ENCODE data around the gene POLR3E. TPM values are rescaled to one million over a fixed set of nuclear protein-coding genes. Genes with fewer than 3 reads are reported as not detected.

POLR3E gene, protein sequence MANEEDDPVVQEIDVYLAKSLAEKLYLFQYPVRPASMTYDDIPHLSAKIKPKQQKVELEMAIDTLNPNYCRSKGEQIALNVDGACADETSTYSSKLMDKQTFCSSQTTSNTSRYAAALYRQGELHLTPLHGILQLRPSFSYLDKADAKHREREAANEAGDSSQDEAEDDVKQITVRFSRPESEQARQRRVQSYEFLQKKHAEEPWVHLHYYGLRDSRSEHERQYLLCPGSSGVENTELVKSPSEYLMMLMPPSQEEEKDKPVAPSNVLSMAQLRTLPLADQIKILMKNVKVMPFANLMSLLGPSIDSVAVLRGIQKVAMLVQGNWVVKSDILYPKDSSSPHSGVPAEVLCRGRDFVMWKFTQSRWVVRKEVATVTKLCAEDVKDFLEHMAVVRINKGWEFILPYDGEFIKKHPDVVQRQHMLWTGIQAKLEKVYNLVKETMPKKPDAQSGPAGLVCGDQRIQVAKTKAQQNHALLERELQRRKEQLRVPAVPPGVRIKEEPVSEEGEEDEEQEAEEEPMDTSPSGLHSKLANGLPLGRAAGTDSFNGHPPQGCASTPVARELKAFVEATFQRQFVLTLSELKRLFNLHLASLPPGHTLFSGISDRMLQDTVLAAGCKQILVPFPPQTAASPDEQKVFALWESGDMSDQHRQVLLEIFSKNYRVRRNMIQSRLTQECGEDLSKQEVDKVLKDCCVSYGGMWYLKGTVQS
- total RNA-seq = 61.7 TPM

DNA sequence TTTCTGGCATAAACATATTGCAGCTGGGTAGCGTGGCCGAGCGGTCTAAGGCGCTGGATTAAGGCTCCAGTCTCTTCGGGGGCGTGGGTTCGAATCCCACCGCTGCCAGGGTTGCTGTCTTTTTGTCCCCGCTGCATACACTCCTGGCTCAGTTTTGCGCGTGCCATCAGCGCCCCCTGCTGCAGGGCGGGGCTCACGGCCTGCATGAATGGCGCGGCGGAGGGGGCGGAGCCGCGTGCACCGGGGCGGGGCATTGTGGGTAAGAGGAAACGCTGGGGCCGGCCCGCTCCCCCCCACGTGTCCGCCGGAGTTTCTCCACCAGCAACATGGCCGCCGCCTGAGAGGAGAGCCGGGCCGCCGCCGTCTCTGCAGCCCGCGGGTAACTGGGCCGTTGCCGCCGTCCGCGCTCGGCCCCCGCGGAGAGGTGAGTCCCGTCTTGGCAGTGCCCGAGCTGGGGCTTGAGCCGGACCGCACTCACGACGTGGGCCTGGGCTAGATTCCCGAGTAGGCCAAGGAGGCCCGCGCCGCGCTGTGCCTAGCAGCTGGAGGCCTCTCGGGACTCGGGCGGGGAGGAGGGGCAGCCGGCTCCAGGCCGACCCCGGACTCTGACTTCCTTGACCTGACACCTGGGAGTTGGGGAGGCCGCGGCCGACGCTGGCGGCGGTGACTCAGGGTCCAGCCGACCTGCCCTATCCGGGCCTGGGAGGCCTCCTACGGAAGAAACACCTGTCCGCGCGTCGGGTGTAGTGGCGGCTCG, at the start of gene POLR3E:
Gene POLR3E, plus strand, starts transcription at position 296 of the 757 bp plus-strand sequence. CDS start 5,560 bp downstream, outside the sequence.
- DNase-seq (ENCODE audit: low read depth in 2 of 3, low spot score in 2 of 3) = peak; percentile 99 to 100 (median 99)

DNA sequence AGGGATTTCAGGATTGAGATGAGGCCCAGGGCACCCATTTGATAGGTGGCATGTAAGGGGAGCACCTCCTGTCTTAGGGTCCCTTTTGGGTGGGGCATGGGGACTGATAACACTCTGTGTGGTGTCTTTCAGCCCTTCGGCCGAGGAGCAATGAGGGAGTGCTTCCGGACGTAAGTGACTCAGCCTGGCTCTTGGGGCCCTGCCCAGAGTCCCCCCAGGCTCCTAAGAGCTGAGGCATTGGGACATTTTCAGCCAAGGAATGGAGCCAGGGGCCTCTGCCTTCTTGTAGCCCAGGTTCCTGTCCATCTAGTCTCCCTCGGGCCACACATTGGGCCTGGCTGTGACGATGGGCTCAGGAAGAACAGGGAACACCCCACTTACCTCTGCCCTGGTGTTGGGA, 46.7 kb upstream of the POLR3E start:
- DNase-seq (ENCODE audit: low read depth in 2 of 3, low spot score in 2 of 3) = no peak

DNA sequence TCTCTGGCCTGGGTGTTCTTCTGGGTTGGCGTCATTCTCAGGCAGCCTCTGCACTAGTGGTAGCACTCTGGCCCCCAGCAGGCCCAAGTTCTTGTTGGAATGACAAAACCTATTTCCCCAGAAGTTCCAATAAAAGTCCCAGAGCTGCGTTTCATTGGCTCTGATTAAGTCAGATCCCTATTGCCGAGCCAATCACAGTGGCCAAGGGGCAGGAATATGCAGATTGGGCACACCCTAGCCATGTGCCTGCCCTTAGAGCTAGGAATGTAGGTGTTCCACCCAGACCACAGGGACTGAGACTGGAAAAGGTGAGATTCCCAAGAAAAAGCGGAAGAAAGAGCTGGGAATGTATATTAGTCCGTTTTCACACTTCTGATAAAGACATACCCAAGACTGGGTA, 44.9 kb upstream of the POLR3E start:
- DNase-seq (ENCODE audit: low read depth in 2 of 3, low spot score in 2 of 3) = no peak

GRCh38 chr16:22253272-22253671, 43.9 kb upstream of the POLR3E start:
- DNase-seq (ENCODE audit: low read depth in 2 of 3, low spot score in 2 of 3) = no peak

DNA sequence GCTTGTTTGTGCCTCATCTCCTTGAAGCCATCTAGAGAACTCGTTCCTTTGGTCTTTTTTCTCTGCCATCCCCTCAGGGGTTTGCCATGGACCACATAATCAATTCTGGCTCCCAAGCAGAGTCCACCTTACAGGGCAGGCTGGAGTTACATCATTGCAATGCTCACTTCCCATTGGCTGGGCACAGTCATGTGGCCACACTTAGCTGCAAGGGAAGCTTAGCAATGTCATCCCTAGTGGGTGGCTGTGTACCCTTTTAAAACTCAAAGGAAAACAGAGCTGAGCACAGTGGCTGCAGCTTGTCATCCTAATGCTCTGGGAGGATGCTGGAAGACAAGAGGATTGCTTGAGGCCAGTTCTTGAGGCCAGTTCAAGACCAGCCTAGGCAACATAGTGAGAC, 41.9 kb upstream of the POLR3E start:
- peak in 1 of 3 donors; percentile 26 for DNase-seq (ENCODE audit: low read depth in 2 of 3, low spot score in 2 of 3)

- no peak for DNase-seq (ENCODE audit: low read depth in 2 of 3, low spot score in 2 of 3)
Observed at GRCh38 chr16:22257440-22257839, 39.8 kb upstream of the POLR3E start.

- DNase-seq (ENCODE audit: low read depth in 2 of 3, low spot score in 2 of 3) = no peak
Observed at GRCh38 chr16:22260490-22260889, 36.7 kb upstream of the POLR3E start.

DNA sequence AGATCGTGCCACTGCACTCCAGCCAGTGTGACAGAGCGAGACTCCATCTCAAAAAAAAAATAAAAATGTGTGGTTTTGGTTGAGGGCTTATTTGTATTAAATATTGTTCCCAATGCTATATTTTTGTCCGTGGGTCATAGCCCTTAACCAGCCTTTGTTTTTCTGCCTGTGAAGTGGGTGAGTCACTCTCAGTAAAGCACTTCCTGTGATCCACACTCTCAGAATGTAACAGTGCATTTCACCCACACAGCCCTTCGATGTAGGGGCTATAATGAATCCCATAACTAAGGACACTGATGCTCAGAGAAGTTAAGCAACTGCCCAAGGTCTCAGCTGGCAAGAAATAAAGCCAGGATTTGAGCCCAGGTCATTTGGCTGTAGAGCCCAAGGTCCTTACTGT, 34.7 kb upstream of the POLR3E start:
- no peak for DNase-seq (ENCODE audit: low read depth in 2 of 3, low spot score in 2 of 3)

- no peak for DNase-seq (ENCODE audit: low read depth in 2 of 3, low spot score in 2 of 3)
Observed at GRCh38 chr16:22264786-22265185, 32.4 kb upstream of the POLR3E start.

DNA sequence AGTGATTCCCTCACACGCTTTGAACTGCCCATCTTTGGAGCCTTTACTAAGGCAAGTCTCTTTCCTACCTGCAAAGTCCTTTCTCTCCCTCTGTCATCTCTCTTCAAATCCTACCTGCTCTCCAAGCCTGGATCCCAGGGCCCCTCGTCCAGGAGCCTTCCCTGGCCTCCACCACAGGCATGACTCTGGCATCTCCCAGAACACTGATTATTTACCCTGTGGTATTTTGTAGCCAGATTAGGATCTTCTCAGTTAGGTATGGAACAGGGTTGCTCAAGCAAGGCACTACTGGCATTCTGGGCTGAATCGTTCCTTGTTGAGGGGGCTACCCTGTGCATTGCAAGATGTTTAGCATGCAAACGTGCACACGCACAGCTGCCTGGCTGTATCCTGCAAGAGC, 31.9 kb upstream of the POLR3E start:
- DNase-seq (ENCODE audit: low read depth in 2 of 3, low spot score in 2 of 3) = no peak

GRCh38 chr16:22266546-22266945, 30.7 kb upstream of the POLR3E start:
- DNase-seq (ENCODE audit: low read depth in 2 of 3, low spot score in 2 of 3) = no peak

- no peak for DNase-seq (ENCODE audit: low read depth in 2 of 3, low spot score in 2 of 3)
Observed at GRCh38 chr16:22267764-22268163, 29.4 kb upstream of the POLR3E start.

DNA sequence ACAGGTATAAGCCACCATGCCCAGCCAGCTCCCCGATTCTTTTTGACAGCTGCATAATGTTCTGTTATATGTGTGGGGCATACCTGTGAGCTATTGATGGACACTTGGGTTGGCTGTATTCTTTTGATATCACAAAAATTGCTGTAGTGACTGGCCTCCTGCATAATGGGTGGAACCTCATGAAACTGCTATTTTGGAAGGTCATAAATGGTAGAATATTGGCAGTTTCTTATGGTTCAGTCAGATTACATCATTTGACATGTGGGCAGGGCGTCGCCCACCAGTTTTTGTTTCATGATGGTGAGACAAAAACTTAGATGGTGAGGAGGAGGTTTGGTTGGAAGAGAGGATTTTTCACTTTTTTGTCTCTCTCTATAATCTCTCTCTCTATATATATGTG, 26.7 kb upstream of the POLR3E start:
- DNase-seq (ENCODE audit: low read depth in 2 of 3, low spot score in 2 of 3) = no peak

DNA sequence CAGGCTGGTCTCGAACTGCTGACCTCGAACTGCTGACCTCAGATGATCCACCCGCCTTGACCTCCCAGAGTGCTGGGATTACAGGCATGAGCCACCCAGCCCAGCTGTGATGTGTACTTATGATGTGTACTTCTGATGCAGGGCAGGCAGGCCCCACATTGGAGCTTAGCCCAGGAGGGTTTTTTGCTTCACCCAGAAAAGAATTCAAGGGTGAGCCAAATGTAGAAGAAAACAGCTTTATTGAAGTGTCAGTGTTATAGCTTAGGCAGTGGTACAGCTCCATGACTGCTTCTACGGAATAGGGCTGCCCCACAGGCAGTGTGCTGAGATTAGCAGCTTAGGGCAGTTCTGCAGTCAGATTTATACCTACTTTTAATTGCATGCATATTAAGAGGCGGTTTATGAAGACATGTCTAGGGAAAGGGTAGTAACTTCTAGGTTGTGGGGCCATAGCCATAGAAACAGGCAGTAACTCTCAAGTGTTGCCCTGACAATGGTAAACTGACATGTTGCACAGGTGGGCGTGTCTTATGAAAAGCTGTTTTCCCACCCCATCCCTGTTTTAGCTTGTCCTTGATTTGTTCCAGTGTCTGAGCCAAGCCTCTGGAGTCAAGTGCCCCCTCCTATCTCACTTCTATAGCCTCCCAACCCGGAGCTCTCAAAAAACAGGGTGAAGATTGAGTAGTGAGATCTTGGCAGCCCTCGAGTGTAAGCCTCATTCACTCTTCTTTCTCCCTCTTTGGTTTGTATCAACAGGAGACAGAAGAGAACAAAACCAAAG, 24.1 kb upstream of the POLR3E start:
- DNase-seq (ENCODE audit: low read depth in 2 of 3, low spot score in 2 of 3) = no peak

- DNase-seq (ENCODE audit: low read depth in 2 of 3, low spot score in 2 of 3) = no peak
Observed at GRCh38 chr16:22274916-22275315, 22.3 kb upstream of the POLR3E start.

DNA sequence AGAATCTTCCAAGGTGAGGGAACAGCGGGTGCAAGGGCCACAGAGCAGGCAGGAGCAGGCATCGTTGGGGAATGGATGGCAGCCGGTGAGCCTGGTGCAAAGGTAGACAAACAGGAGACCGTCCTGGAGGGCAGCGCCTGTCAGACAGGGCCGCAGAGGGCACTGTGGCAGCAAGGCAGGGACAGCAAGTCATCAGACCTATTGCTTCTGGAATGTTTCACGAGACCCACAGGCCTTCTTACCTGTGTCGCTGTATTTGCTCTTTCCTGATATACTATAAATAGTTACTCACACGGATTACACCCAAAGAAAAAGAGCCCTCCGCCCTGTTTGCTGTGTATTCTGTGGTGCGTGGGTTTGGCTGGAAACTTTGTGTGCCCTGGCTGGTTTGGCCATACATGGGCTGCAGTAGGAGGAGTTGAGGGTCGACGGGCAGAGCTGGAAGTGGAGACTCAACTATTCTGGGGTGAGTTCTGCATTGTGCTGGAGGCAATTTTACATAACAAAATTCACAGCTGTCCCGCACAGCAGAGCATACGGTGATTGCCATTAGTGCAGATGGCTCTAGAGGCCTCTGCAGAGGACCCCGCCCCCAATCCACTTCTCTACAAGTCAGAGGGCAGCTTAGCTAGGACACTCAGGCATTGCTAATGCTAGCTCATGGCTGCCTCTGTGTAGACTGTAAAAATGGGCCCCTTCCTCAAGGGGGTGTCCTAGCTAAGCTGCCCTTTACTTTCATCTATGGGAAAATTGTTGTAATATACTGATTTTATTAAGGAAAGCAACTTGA, 18.6 kb upstream of the POLR3E start:
- no peak for DNase-seq (ENCODE audit: low read depth in 2 of 3, low spot score in 2 of 3)

GRCh38 chr16:22282254-22282892, 14.8 kb upstream of the POLR3E start:
- DNase-seq (ENCODE audit: low read depth in 2 of 3, low spot score in 2 of 3) = no peak

DNA sequence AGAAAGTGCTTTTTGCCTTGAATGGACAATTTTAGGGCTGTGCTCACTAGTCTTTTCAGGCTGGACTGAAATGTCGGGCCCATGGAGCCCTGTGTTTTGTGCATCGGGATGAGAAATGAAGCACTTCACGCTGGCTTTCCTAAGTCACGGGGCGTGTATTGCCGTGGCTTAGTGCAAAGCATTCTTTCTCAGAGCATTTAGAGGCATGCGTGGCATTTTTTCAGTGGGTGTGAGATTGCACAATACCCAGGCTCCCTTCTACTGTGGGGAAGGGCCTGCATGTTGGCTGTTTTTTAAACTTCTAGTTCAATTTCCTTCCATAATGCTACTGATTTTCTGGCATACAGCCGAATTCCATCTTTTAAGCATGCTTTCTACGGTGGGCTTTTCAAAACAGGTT, 12.6 kb upstream of the POLR3E start:
- DNase-seq (ENCODE audit: low read depth in 2 of 3, low spot score in 2 of 3) = no peak

DNA sequence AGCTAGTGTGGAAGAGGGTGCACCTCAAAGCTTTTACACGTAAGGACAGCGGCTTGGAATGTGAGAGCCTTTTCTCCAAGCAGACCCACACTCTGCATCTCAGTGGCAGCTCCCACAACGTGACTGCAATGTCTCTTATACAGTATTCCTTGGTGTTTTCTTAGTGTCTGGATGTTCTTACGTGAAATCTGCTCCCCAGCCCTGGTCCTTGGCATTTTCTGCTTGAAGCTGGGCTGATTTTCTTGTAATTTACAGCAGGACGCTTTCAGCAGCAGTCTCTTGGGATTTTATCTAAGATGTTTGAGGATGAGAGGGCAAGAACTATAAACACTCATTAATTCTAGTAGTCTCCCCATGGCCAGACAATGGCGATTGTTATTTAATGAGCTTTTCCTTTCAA, 12.1 kb upstream of the POLR3E start:
- no peak for DNase-seq (ENCODE audit: low read depth in 2 of 3, low spot score in 2 of 3)

Measured in hematopoietic multipotent progenitor cell (in vitro differentiated cells).